Central memory CD4-positive, alpha-beta T cell (primary cell): ENCODE results near the gene NQO2.
"Not testable (repeated sequence)": the region's sequence is repeated elsewhere in the genome, so short reads cannot be mapped to it uniquely, and the experiment has no call there.

Source experiments
- DNase-seq: peaks from one replicate; pipeline ENCODE4 v3.0.0; 2022

The NQO2 gene

DNA sequence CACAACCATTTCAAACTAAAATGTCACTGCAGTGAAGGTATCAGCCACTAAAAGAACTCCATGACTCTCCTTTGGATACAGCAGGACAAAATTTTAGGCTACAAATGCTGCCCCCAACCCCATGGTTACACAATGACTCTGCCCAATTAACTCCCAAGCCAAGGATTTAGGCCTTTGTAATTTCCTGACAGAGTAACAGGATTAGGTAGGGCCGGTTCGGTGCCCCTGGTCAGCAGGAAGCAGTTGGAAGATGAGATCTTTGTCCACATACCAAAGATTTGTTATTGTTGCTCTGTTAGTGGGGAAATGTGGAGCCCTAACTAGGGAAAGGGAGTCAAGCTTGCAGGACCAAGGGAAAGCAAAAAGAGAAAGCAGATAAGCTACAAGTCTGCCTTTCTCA, 41.9 kb downstream of the NQO2 start:
- DNase-seq, result no peak

DNA sequence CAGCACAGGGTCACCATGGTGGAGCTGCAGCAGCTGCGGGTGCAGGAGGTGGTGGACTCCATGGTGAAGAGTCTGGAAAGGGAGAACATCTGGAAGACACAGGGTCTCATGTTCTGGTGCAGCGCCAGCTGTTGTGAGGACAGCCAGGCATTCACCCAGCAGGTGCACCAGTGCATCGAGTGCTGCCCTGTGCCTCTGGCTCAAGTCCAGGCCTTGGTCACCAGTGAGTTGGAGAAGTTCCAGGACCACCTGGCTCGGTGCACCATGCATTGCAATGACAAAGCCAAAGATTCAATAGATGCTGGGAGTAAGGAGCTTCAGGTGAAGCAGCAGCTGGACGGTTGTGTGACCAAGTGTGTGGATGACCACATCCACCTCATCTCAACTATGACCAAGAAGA, 45.7 kb downstream of the NQO2 start:
- no peak for DNase-seq

DNA sequence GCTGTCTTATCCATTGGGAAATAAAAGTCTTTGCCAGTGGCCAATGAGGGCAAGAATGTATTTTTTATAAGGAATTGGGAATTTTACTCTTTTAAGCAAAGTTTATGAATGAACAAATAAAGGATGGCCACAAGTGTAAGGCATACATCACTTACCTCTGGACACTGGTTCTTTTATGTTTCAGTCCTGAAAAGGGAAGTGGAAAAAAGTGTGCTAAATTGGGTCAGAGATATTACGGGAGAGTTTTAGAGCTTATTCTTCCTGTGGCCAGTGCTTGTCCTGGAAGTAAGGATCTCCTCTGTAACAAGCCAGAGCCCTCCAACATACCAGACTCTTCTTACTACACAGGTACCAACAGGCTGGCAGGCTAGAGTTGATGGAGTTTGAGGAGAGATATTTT, 46.1 kb downstream of the NQO2 start:
- DNase-seq, result no peak

DNA sequence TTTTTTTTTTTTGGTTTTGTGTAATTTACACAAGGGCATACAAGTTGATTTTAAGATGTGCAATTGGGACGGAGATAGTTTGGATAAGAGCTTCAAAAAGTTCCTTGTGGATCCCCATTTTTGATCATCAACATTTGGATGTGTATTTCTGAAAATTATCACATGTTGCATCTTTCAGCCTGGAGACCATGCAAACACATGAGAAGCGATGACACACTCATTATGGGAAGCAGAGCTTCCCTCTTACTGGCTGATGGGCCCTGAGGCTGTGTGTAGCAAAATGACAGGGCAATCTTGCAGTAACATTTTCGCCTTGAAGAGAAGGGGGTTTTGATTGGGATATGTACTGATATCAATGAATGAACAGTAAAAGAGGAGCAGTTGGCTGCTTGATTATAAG, 46.6 kb downstream of the NQO2 start:
- DNase-seq, result no peak

DNA sequence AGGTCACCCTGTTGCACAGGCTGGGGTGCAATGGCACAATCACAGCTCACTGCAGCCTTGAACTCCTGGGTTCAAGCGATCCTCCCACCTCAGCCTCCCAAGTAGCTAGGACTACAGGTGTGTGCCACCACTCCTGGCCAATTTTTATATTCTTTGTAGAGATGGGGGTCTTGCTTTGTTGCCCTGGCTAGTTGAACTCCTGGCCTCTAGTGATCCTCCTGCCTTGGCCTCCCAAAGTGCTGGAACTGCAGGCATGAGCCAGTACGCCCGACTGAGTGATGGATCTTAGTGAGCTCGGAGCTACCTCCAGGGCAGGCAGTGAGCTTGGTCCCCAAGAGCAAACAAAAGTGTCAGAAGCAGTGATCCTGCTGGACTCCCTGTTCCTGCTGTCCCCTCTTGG, 48.3 kb downstream of the NQO2 start:
- not testable (repeated sequence) for DNase-seq

DNA sequence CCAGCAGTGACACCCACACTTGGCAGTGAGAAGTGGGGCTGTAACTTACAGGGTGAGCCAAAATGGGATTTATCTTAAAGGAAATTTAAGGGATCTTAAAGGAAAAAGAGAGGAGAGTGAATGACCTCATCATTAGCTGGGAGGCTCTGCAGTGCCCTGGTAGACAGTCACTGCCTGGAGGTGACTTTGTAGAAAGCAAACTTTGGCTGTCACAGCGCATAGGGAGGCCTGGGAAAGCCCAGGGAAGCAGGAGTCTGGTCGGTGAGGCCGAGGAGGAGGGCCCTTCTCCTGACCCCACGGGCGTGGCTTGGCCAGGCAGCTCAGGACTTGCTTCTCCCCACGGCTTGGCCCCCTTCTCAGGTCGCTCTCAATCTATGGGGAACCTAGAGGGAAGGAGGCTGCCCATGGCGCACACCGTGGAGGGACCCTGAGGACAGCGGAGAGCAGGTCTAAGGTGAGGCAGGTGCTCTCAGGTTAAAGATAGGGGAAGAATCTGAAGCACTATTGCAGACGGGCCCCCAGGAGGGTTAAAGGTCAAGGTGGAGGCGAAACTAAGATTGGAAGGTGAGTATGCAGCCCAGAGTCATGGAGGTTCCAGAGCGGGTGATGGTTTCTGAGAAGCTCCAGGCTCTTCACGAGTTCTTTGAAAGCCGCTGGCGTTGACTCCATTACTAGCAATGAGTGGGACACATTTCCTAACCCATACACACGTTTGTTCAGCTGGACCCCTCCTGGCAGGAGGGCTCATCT, 53.0 kb downstream of the NQO2 start:
- DNase-seq, result no peak

DNA sequence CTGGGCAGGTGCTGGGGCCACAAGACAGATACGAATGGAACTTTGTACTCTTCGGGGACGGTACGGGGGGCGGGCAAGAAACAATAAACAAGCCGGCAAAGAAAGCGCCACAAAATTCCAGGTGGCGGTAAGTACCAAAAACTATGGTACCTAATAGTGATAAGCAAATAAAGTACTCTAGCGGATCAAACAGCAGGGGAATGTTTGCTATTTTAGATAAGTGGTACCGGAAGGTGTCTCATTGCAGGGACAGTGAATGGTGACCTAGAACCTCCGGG, 53.5 kb downstream of the NQO2 start:
- DNase-seq, result no peak

DNA sequence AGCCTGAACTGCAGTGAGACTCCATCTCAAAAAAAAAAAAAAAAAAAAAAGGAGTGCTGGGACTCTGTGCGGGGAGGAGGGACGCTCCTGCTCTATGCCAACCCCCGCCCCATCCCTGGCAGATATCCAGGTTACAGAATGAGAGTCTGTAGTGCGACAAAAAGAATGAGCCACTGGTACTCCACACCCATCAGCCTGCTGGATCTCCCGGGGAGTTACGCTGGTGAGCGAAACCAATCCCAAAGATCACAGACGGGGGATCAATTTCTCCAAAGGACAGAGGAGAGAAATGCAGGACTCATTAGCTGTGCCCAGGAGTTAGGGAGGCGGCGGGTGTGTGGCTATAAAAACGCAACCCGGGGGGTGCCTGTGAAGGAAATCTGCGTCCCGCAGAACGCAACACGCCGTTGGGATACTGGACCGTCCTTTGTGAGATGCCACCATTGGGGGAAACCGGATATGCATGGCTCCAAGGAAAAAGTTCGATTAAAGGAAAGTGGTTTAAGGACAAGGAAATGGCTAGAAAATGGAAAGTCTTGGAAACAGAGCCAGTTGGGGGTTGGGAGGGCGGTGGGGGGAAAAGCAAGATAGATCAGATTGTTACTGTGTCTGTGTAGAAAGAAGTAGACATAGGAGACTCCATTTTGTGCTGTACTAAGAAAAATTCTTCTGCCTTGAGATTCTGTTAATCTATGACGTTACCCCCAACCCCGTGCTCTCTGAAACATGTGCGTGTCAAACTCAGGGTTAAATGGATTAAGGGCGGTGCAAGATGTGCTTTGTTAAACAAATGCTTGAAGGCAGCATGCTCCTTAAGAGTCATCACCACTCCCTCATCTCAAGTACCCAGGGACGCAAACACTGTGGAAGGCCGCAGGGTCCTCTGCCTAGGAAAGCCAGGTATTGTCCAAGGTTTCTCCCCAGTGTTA, 54.8 kb downstream of the NQO2 start:
- not testable (repeated sequence) for DNase-seq

DNA sequence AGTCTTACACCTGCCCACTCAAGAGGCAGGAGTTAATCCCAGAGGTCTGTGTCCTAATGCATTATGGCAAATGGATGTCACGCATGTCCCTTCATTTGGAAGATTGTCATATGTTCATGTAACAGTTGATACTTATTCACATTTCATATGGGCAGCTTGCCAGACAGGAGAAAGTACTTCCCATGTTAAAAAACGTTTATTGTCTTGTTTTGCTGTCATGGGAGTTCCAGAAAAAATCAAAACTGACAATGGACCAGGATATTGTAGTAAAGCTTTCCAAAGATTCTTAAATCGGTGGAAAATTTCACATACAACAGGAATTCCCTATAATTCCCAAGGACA, 55.4 kb downstream of the NQO2 start:
- not testable (repeated sequence) for DNase-seq

DNA sequence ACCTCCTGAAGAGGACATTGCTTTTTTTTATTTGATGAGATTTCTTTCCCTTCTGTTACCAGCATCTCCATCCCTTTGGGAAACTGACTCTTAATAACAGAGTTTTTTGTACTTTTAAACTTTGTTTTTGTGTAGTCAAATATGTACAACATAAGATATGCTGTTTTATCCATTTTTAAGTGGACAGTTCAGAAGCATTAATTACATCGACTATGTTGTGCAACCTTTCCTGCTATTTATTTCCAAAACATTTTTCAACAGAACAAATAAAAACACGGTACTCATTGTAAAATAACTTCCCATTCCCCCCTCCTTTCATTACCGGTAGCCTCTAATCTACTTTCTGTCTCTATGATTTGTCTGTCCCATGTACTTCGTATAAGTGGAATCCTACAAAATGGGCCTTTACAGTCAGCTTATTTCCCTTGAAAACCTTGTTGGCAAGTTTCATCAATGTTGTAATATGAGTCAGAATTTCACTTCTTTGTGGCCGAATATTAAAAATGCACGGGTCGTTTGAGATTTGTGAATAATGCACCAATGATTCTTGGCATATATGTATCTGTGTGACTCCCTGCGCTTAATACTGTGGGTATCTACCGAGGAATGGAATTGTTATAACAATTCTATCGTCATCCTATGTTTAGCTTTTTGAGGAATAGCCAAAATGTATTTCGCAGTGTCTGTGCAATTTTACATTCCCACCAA, 57.5 kb downstream of the NQO2 start:
- DNase-seq, result no peak

DNA sequence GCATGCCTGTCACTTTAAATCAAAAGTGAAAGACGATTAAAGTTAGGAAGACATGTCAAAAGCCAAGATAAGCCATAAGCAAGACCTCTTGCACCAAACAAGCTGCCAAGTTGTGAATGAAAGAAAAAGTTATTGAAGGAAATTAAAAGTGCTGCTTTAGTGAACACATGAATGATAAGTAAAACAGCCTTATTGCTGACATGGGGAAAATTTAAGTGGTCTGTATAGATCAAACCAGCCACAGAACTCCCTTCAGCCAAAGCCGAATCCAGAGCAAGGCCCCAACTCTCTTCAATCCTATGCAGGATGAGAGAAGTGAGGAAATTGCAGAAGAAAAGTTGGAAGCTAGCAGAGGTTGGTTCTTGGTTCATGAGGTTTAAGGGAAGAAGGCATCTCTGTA, 59.3 kb downstream of the NQO2 start:
- DNase-seq, result no peak

DNA sequence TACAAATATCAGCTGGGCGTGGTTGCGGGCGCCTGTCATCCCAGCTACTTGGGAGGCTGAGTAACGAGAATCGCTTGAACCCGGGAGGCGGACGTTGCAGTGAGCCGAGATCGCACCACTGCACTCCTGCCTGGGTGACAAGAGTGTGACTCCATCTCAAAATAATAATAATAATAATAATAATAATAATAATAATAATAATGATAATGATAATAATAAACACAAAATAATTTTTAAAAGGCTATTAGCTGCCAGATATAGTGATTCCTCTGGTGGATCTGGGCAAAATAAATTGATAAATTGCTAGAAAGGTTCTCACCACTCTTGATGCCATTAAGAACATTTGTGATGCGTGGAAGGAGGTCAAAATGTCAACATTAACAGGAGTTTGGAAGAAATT, 60.4 kb downstream of the NQO2 start:
- not testable (repeated sequence) for DNase-seq

DNA sequence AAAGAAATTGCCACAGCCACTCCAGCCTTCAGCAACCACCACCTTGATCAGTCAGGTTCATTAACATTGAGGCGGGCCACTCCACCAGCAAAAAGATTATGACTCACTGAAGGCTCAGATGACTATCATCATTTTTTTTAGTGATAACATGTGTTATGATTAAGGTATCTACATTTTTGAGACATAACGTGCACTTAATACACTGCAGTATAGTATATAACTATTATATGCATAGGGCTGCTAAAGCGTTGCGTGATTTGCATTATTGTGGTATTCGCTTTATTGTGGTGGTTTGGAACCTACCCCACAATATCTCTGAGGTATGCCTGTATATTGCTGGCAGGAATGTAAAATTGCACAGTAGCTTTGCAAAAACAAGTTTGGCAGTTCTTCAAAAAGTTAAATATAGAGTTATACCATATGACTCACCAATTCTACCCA, 61.8 kb downstream of the NQO2 start:
- DNase-seq, result no peak

DNA sequence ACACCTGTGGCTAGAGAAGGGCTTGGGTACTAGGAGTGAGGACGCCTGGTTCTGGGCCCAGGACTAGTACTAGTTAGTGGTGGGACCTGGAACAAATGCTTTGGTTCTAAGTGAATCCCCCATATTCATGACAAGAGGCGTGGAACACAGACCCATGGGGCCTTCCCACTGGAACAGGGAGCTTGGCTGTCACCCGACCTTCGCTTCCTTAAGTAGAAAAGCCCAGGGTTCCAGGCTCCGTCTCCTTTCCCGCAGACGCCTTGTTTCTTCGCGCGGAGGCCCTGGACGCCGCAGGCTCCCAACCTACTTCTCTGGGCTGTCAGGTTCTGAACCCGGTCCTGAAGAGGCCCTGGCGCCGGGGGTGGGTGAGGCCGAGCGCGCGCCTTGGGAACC, 63.6 kb downstream of the NQO2 start:
- not testable (repeated sequence) for DNase-seq

DNA sequence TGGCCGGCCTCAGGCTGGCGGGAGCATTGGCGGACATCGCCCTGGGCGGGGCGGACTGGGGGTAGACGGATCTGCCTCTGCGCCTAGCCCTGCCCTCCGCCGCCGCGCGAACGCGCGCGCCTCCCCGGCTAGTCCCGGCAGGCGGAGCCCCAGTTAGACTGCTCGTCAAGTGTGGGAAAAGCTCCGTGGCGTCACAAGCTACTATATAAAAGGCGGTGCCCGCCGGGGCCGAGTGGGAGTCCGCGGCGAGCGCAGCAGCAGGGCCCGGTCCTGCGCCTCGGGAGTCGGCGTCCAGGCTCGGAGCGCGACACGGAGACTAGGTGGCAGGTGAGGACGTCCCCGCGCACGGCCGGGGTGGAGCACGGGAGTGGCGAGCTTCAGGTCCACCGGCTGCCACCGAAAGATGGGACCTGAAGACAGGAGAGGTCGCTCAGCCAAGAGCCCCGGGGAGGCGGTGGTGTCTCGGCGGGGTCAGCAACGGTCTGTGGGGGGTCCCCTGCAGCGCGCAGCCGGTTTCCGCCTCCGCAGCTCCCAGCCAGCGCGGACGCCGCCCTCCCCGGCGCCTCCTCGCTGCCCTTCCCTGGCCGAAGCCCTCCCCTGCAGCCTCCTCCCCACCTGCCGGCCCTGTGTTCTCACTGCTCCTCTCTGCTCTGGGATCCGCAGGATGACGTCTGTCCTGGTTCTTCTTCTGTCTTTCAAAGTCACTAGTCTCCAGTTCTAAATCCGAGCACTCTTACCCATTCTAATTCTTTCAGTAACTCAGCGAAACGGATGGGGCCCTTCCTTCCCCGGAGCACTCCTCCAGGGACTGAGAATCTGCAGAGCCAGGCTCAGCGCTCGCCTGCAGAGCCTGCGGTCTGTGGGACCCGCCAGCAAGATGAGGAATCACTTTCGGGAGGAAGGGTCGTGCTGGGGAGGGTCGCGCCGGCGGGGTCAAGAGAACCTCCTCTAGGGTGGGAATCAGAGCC, 64.3 kb downstream of the NQO2 start:
- peak; percentile 86 for DNase-seq

DNA sequence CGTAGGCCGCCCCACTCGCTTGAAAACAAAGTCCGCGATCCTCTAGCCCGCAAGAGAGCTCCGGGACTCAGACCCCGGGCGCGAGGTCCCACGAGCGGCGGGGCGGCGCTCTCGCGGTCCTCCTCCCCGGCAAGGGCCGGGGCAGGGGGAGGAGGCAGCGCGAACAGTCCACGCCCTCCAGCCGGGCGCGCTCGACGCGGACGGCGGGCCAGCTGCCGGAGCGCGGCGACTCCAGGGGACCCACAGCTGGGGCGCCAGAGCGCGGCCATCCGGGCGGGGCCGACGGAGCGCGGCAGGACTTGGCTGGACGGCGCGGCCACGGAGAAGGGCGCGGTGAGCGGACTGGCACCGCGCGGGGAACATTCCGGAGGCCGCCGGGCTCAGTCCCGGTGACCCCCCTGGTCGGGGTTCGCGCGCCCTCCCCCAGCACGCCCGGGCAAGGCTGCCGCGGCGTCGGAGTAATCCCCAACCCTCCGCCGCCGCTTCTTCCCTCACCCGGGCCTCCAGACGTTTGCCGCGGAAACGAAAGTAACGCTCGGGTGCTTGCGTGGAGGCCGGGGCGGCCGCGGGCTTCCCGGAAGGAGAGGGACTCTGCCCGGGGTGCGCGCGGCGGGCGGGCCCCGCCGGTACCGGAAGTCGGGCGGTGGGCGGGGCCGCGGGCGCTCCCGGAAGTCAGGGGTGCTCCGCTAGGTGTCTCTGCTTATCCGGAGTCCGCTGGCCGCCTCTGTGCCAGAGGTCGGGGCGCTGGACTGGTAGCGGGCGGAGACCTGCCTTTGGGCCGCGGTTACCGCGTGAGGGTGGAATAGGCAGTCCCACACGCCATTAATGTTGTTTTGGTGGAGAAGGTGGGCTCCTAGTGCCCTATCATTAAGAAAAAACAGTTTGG, 68.9 kb downstream of the NQO2 start, which contains the start of gene RIPK1:
RIPK1 (plus strand) TSS at position 166 of the 886 bp plus-strand sequence. CDS start 8,330 bp downstream, outside the sequence.
- DNase-seq, result peak; percentile 94
